ENCODE data around the gene KATNAL1. TPM values are rescaled to one million over a fixed set of nuclear protein-coding genes. Genes with fewer than 3 reads are reported as not detected.

The KATNAL1 gene
- 18.1 and 24.6 TPM in 2 replicates for total RNA-seq

DNA sequence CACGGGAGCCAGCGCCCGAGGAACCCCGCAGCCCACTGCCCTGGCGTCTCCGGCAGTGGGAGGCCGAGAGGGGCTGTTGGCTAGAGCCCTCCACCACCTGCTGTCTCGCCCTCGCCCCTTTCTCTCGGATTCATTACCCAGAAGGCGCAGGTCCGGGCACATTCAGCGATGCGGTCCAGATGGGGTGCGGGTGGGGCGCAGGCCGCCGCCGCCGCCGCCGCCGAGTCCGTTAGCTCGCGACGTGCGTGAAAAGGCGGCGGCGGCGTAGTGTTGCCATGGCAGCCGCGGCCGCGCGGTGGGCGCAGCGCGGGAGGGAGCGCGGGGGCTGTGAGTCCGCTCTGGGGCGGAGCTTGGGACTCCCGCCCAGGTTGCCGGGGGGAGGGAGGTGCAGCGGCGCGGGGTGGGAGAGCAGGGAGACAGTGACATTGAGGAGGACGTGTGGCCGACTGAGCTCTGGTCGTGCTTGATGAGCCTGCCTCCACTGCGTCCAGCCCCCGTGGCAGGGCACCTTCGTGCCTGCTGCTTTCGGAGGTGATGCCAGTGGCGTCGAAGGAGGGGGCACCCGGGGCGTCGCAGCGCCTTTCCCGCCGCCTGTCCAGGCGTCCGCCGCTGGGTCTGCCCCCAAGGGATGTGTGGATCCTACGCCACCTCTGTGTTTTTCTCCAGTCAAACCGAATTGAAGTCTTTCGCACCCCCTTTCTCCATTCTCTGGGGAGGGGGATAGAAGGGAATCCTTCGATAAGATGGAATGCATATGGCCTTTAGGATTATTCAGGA, at the start of gene KATNAL1:
Gene KATNAL1, minus strand, starts transcription at position 358 of the 777 bp plus-strand sequence. CDS start 23,774 bp downstream, outside the sequence.

Other genes with a start within 250 kb of the KATNAL1 start
- not detected in 2 replicates for gene UBE2L5, start 114.9 kb upstream of the KATNAL1 start, total RNA-seq
- gene HMGB1, start 158.4 kb upstream of the KATNAL1 start, total RNA-seq, result 294 and 335 TPM in 2 replicates

Data from endothelial cell of coronary artery (primary cell).